Activated effector memory CD4-positive, alpha-beta T cell treated with anti-CD3 and anti-CD28 coated beads, Interleukin-2, amount 50 U/mL, for 16 hours (primary cell): Measurements from ENCODE around the gene FDX2.
A peak's percentile ranks its signal among the peaks of the same experiment; 100 is the strongest.

ENCODE experiments used
- DNase-seq: peaks from one replicate; pipeline ENCODE4 v3.0.0-alpha.2; 2020

Gene FDX2

GRCh38 chr19:10332965-10333757 is 17.3 kb upstream of the FDX2 start, which contains the start of gene RAVER1:
Gene RAVER1, minus strand, starts transcription at chr19:10333529. Its CDS starts 22 bp downstream, at chr19:10333507.
- DNase-seq: peak; percentile 99

DNA sequence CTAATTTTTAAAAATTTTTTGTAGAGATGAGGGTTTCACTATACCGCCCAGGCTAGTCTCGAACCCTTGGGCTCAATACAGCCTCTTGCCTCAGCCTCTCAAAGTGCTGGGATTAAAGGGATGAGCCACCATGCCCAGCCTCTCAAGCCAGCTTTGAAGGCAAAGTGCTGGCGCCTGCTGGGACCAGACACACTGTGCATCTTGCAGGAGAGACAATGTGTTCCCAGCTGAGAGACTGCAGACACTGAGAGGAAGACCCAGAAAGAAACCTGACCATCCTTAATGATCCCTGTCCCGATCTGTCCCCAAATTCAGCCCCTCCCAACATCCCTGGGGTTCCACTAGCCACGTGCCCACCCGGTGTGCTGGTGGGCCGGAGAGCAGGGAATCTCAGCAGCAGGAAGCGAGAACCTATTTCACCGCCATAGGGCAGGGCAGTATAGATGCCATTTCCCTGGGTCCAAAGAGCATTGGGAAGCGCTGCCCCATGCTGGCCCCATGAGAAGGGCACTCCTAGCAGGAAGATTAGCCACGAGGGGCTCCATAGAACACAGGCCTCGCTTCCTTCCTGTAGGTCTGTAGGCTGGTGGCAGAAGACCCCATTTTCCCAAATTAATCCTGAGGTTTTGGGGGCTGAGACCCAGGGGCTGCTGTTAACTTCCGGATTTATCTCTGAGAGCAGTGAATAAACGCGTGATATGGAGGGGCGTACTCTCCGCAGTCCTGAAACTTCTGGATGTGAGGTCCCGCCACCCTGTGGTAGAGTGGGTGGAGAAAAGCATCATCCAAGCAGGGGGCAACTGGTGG is 16.5 kb upstream of the FDX2 start:
- DNase-seq: no peak

DNA sequence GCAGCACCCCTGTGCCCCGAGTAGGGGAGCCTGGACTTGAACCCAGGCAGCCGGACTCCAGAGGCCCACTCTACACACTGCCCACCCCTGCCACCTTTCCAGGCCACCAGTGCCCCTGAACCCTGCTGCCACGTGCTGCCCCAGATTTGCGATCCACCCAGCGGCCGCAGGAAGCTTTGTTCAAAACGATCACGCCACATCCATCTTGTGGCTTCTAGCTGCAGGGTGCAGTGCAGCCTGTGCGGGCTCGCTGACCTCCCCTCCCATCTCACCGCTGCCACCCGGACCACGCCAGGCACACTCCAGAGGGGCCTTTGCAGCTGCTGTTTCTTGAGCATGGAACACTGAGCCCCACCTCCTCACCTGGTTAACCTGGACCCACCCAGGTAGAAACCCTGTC is 13.7 kb upstream of the FDX2 start:
- no peak for DNase-seq

- no peak for DNase-seq
Observed at GRCh38 chr19:10328558-10329429, 13.0 kb upstream of the FDX2 start.

- DNase-seq: no peak
Observed at GRCh38 chr19:10327793-10328192, 12.0 kb upstream of the FDX2 start.

DNA sequence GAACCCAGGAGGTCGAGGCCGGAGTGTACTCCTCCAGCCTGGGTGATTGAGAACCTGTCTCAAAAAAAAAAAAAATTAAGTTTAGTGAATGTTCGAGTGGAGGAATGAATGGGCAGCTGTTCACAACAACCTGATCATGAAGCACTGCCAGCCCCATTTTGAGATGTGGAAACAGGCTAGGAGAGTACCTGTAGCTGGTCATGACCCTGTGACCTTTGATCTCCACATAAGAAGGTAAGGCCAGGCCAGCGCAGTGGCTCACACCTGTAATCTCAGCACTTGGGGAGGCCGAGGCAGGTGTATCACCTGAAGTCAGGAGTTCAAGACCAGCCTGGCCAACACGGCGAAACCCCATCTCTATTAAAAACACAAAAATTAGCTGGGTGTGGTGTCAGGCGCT is 9.9 kb upstream of the FDX2 start:
- DNase-seq: no peak

GRCh38 chr19:10321874-10322835 is 6.3 kb upstream of the FDX2 start:
- no peak for DNase-seq

DNA sequence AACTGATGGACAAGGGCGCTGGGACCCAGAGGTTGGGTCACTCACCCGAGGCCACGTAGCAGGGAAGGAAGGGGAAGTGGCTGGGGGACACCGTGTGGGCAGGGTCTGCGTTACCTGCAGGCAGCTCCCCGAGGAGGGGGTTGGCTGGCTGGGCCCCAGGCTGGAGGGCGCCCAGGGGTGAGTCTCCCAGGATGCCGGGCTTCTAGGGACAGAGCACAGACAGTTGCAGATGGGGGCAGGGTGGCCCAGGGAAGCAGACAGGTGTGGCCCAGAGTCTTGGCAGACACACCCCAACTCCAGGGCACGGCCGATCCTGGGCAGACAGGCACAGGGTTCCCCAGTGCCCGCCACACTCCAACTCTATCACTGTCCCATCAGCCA is 5.6 kb upstream of the FDX2 start:
- no peak for DNase-seq

DNA sequence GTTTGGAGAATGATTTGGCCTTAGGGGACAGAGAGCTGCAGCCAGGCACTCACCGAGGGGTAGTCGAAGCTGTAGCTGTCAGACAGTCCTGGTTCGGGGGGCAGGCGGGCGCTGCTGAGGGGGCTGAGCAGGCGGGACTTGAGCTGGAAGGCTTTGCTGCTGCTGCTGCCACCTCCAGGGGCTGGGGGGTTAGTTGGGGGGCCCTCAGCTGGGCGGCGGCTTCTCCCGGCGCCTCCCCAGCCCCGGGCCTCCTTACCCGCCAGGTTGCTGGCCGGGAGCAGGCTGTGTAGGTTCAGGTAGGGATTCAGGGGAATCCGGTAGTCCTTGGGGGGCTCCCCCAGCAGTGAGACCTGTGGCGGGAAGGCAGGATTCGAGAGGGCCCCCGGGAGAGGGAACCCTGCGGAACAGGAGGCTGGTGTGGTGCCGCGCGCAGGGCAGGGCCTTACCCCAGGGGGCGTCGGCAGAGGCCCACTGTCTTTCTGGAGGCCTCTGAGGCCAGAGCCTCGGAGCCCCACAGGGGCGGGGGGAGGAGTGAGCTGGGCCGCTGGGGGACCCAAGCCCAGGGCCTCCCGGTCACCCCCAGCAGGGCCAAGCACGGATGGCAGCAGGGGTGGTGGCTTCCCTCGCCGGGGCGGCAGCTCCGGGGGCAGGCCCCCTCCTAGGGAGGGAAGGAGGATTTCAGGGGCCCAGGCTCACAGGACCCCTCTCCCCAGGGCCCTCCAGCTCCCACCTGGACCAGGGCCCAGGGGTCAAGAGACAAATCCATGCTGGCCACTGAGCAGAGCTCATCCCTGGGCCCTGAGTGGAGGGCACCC is 5.0 kb upstream of the FDX2 start:
- DNase-seq: no peak

DNA sequence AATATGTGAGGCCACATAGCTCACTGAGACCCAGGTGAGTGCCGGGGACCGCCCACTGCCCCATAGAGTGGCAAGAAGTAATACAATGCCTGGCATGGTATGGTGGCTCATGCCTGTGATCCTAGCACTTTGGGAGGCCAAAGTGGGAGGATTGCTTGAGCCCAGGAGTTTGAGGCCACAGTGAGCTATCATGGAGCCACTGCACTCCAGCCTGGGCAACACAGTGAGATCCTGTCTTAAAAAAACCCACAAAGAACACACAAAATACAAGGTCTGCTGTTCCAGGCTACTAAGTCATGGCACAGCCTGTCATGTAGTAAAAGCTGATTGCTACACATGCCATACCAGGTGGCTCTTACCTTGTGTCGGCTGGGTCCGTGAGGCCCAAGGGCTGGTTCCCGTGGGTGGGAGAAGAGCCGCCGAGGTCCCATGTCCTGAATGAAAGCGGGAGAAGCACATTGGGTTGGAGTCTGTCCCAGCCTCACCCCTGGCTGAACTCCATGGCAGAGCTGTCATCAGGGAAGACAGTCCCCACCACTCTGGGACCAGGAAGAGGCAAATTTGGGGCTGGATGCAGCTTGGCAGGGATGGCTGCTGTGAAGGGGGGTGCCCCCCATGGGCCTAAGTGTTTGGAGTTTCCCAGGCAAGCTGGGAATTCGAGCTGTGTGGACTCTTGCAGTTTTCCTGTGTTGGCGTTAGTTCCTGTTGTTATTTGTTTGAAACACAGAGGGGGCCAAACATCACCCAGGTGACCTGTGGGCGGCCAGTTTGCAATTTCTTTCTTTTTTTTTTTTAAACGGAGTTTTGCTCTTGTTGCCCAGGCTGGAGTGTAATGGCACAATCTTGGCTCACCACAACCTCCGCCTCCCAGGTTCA is 3.2 kb upstream of the FDX2 start:
- DNase-seq: no peak

DNA sequence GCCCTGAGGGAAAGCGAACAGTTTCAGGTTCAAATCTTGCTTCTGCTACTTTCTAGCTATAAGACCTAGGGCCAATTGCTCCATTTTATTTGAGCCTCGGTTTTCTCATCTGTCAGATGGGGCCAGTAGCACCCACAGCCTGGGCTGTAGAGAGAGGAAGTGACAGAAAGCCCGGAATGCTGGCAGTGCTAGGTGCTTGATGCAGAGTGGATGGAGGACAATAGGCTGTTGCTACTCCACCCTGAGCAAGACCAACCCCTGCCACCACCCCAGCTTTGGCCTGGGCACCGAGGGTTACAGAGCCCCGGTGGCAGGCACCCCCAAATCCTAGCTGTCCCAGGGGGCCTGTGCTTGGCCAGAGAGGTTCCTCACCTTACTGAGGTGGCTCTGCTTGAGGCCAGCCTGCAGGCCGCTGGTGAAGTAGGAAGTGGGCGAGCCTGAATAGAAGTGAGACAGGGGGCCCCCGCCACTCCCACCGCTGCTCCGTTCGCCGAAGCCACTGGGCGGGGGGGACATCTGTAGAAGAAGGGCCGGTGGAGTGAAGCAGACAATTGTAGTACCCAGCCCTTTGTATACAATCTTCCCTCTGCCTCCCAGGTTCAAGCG is 2.1 kb upstream of the FDX2 start:
- no peak for DNase-seq

DNA sequence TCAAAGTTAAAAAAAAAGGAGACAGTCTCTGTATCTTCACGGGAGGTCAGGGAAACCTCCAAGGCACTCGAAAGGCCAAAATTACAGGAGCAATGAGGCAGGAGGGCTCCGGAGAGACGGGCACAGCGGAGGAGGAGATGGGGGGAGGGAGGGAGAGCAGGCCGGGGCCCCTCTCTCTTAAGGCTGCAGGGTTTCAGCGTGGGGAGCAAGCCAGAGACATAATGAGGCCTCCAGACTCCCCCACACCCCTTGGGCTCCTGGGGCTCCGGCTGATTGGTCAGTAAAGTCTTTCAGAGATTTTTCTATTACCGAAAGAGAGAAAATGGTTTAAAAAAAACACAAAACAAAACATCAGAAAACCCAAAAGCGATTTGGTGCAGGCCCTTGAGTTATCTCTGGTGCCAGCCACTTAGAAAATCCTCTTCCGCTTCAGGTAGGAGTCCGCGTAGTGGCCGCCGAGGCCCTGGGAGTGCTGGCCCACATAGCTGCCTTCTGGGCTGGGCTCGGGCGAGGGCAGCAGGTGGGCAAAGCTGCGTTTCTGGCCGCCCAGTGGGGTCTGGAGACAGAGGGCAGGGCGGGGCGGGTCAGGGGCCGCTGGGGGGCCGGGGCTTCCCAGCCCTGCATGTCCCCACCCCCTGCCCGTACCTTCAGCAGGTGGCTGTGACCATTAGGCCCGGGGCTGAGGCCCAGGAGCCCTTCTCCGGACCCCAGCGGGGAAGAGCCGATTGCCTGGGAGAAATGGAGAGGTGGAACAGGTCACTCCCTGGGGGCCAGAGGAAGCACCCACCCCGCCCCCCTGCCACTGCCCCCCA is 1.4 kb upstream of the FDX2 start:
- no peak for DNase-seq

DNA sequence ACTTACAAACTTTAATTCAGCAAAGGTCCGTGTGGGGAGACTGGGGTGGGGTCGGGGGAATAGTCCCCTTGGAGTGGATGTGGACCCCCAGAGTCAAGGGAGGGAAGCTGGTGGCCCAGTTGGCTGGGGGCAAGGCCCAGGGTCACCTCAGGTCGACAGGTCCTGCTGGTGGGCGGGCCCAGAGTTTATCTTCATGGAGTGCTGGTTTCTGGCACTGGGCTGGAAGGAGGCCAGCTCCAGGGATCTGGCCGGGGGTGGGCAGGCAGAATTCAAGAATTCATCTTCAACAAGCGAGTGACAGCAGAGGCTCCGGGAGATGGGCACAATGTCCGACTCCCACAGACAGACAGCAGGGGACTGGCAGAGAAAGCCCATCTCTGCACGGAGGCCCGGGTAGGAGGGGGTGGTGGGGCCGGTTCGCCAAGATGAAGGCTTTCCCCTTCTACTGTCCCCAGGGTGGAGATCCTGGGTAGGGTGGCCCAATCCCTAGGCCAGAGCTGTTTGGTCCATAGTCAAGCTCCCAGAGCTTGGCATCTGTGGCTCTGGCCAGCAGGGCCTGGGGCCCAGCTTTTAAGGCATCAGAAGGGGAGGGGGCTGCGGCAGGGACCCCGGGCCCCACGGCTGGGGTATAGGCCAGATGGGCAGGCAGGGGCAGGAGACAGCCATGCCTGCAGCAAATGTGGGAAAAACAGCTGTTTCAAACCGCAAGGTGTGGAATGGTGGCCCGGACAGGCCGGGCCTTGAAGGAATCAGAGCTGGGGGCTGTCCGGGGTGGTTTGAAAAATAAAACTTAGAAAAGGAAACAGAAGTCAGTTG is 622 bp upstream of the FDX2 start:
- no peak for DNase-seq

GRCh38 chr19:10309423-10309822 is 6.4 kb downstream of the FDX2 start, which contains the start of gene ZGLP1:
Gene ZGLP1, minus strand, starts transcription at chr19:10309815.
- no peak for DNase-seq

- no peak for DNase-seq
Observed at GRCh38 chr19:10306327-10306726, 9.5 kb downstream of the FDX2 start.

- no peak for DNase-seq
Observed at GRCh38 chr19:10305139-10305806, 10.5 kb downstream of the FDX2 start.
